GM13977 (cell line): ENCODE measurements around the gene RXFP4.

ENCODE experiments used
- DNase-seq: peaks from one replicate; pipeline ENCODE4 v3.0.0; 2012; ENCODE audit warnings: low spot score
- CTCF ChIP-seq: IDR thresholded peaks from 2 replicates; pipeline ENCODE4 v1.5.1; 2012; ENCODE audit warnings: mild to moderate bottlenecking, control low read depth; ENCODE audit not compliant: insufficient read depth; ENCODE audit errors: extremely low read depth, missing control alignments
- in situ Hi-C: fragments of 300-500 bp; cut with MboI; formaldehyde crosslinking; loops from one replicate; pipeline ENCODE4 v1.12.0; 2022; ENCODE audit warnings: low sequenced_read_pairs, low pct_unique_long_range_greater_than_20kb, mixed read lengths, inconsistent platforms; ENCODE audit not compliant: unreplicated experiment

RXFP4 gene

GRCh38 chr1:155954645-155955044 is 13.2 kb downstream of the RXFP4 start:
- in situ Hi-C loops = no loop called here
- no peak for DNase-seq
- TF ChIP-seq CTCF = no peak

- TF ChIP-seq CTCF = no peak
- in situ Hi-C loops = no loop called here
- DNase-seq = no peak
These were observed 16.0 kb downstream of the RXFP4 start for GRCh38 chr1:155957411-155957915.

GRCh38 chr1:155960081-155960745 is 18.8 kb downstream of the RXFP4 start:
- DNase-seq = no peak
- in situ Hi-C loops = no loop called here
- TF ChIP-seq CTCF = no peak

GRCh38 chr1:155961937-155962336 is 20.5 kb downstream of the RXFP4 start:
- peak; percentile 19 for TF ChIP-seq CTCF
- DNase-seq = no peak
- in situ Hi-C loops = no loop called here

GRCh38 chr1:155962599-155963211 is 21.3 kb downstream of the RXFP4 start:
- no peak for DNase-seq
- in situ Hi-C loops = no loop called here
- TF ChIP-seq CTCF = no peak

GRCh38 chr1:155964193-155964592 is 22.8 kb downstream of the RXFP4 start:
- no peak for TF ChIP-seq CTCF
- in situ Hi-C loops = no loop called here
- DNase-seq = no peak
